ENCODE results near the gene SVOP. TPM values are rescaled to one million over a fixed set of nuclear protein-coding genes. Genes with fewer than 3 reads are reported as not detected.

Gene SVOP
- total and polyA plus RNA-seq, 7 donors: 0.23 to 1.1 (median 0.68) TPM; not detected in 2

DNA sequence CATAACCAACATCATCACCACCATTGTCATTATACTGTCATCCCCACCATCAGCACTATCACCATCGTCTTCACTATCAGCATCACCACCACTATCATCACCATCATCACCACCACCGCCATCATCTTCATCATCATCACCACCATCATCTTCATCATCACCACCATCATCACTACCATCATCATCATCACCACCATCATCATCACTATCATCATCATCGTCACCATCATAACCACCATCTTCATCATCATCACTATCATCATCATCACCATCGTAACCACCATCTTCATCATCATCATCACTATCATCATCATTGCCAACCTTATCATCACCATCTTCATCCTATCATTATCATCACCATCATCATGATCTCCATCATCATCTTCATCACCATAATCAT lies 39.0 kb downstream of the SVOP start:
- H3K4me3 ChIP-seq: no peak overlapping the region
- H3K4me1 ChIP-seq: no peaks in the 10 kb centered on the region
- 93% methylated on average over 4 of the region's 4 CpGs for WGBS, 2 donors
- H3K9me3 ChIP-seq: no peaks in the 10 kb centered on the region
- H3K27ac ChIP-seq: no peak overlapping the region
- TF ChIP-seq, protein P1, sequence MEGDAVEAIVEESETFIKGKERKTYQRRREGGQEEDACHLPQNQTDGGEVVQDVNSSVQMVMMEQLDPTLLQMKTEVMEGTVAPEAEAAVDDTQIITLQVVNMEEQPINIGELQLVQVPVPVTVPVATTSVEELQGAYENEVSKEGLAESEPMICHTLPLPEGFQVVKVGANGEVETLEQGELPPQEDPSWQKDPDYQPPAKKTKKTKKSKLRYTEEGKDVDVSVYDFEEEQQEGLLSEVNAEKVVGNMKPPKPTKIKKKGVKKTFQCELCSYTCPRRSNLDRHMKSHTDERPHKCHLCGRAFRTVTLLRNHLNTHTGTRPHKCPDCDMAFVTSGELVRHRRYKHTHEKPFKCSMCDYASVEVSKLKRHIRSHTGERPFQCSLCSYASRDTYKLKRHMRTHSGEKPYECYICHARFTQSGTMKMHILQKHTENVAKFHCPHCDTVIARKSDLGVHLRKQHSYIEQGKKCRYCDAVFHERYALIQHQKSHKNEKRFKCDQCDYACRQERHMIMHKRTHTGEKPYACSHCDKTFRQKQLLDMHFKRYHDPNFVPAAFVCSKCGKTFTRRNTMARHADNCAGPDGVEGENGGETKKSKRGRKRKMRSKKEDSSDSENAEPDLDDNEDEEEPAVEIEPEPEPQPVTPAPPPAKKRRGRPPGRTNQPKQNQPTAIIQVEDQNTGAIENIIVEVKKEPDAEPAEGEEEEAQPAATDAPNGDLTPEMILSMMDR (IDR thresholded peaks at IDR 0.05): no peak
- TF ChIP-seq POLR2AphosphoS5 (IDR thresholded peaks at IDR 0.05): no peak
- no peak for TF ChIP-seq POLR2A (IDR thresholded peaks at IDR 0.05)
- no peak for TF ChIP-seq EP300 (IDR thresholded peaks at IDR 0.05)
- H3K36me3 ChIP-seq: no peaks in the 10 kb centered on the region
- no peaks in the 10 kb centered on the region for H3K27me3 ChIP-seq
- no peak for DNase-seq
- intact Hi-C loops (cut with DNase I): no loop called here

DNA sequence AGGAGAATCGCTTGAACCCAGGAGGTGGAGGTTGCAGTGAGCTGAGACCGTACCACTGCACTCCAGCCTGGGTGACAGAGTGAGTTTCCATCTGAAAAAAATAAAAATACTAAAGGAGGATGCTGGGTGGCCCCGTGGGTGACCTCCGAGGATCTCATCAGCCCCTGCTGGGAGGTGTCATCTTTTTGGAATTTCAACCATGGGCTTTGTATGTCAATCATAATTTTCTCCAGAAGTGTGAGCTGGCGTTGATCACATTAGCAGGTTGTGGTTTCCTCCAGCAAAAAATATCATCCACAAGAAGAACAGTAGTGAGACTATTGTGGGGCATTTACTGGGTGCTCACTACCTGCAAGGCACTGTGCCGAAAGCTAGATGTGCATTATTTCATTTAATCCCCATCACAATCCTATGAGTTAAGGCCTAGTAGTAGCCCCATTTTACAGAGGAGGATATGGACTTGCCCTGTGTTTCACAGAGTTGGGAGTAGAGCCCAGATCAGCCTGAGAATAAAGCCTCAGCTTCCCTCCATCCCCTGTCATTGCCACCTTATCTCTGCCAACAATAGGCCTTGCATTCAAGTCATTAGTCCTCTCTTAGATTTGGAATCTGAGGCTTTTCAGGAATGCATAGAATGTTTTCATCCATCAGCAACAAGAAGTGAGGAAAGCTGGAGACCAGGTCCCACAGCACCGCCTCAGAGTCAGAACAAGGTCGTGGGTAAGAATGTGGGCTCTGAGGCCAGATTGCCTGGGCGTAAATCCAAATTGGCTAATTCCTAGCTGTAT lies 39.8 kb downstream of the SVOP start:
- DNase-seq: no peak
- intact Hi-C loops (cut with DNase I): no loop called here
- WGBS, 2 donors: 64 to 71% methylated on average over 9 of the region's 9 CpGs
- Histone ChIP-seq H3K27me3 (no peaks in the 10 kb centered on the region), H3K27ac (no peak overlapping the region), H3K4me3 (no peak overlapping the region), H3K9me3 (no peaks in the 10 kb centered on the region), H3K4me1 (no peaks in the 10 kb centered on the region), H3K36me3 (no peaks in the 10 kb centered on the region)
- no peak for TF ChIP-seq POLR2A (IDR thresholded peaks at IDR 0.05)
- TF ChIP-seq, protein P1 (IDR thresholded peaks at IDR 0.05): no peak
- TF ChIP-seq POLR2AphosphoS5 (IDR thresholded peaks at IDR 0.05): no peak
- TF ChIP-seq EP300 (IDR thresholded peaks at IDR 0.05): no peak

DNA sequence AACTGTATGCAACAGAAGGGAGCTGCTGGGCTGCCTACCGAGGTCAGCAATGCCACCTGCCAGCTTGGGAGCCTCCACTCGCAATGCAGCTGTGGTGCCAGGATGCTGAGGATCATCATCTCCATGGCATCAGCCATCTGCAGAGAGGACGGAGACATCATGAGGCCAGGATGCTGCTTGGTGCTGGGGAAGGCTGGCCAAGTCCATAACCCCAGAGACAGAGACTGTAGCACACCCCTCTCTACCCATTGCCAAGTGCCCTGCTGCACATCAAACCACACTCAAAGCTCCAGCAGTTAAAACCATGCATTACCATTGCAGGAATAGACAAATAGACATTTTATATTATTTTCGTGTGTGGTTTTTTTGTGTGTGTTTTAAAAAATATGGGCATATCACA lies 43.5 kb downstream of the SVOP start:
- no peak overlapping the region for H3K27ac ChIP-seq
- DNase-seq: no peak
- no peaks in the 10 kb centered on the region for H3K27me3 ChIP-seq
- WGBS, 2 donors: 77 to 82% methylated on average over 4 of the region's 4 CpGs
- H3K4me1 ChIP-seq: no peaks in the 10 kb centered on the region
- TF ChIP-seq EP300 (IDR thresholded peaks at IDR 0.05) (no peak), POLR2A (IDR thresholded peaks at IDR 0.05) (no peak), POLR2AphosphoS5 (IDR thresholded peaks at IDR 0.05) (no peak)
- TF ChIP-seq, protein P1 (IDR thresholded peaks at IDR 0.05): no peak
- intact Hi-C loops (cut with DNase I): no loop called here
- H3K4me3 ChIP-seq: no peak overlapping the region
- no peaks in the 10 kb centered on the region for H3K36me3 ChIP-seq
- no peaks in the 10 kb centered on the region for H3K9me3 ChIP-seq

DNA sequence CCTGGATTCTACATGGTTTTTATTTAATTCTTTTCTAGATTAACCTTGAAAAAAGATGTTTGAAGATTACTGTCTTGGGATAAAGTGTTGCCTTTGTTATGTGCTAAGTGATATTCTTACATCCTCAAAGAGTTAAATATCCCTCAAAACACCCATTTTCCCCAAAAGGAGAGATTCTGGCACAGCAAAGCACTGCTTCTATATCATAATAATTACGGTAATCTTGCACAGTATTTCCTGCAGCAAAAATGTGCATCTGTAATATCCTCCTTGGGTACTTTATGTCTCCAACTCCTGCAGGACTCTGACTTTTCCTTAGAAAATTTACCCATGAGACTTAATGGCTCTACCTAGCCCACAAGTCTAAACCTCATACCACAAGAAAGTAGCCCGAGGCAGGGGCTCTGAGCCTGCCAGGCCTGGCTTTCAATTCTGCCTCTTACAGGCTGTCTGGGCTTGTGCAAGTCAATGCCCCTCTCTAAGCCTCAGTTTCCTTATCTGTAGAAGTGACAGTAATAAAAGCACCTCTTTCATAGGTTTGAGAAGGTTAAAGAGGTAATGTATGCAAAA lies 45.8 kb downstream of the SVOP start:
- no peak for TF ChIP-seq EP300 (IDR thresholded peaks at IDR 0.05)
- TF ChIP-seq POLR2AphosphoS5 (IDR thresholded peaks at IDR 0.05): no peak
- no peak for TF ChIP-seq POLR2A (IDR thresholded peaks at IDR 0.05)
- TF ChIP-seq, protein P1 (IDR thresholded peaks at IDR 0.05): no peak
- WGBS, 2 donors: 71 to 85% methylated on average over 2 of the region's 2 CpGs
- intact Hi-C loops (cut with DNase I): no loop called here
- no peaks in the 10 kb centered on the region for H3K9me3 ChIP-seq
- H3K4me3 ChIP-seq: no peak overlapping the region
- H3K27me3 ChIP-seq: no peaks in the 10 kb centered on the region
- no peak for DNase-seq
- H3K36me3 ChIP-seq: no peaks in the 10 kb centered on the region
- H3K27ac ChIP-seq: no peak overlapping the region
- H3K4me1 ChIP-seq: no peaks in the 10 kb centered on the region
